SK-N-SH treated with all-trans-retinoic acid at 6 μM for 48 hours (cell line): ENCODE results near the gene TMEM229B.

Experiments
- ATAC-seq: fragments of 200-7000 bp; cut with Tn5 transposase; 3 replicates; pipeline ENCODE4 v1.9.1; 2020; ENCODE audit warnings: mild to moderate bottlenecking, moderate library complexity
- ARNTL ChIP-seq: fragments of 450-650 bp; formaldehyde crosslinking; IDR thresholded peaks from 2 replicates; pipeline ENCODE4 v1.5.0; 2020; ENCODE audit warnings: low read depth, mild to moderate bottlenecking, moderate library complexity, borderline replicate concordance
- BACH2 ChIP-seq: fragments of 250-450 bp; sonication (Bioruptor Pico); IDR thresholded peaks from 2 replicates; pipeline ENCODE4 v1.9.0; 2021; ENCODE audit warnings: mild to moderate bottlenecking, borderline replicate concordance
- CSDC2 ChIP-seq: fragments of 250-450 bp; sonication (Bioruptor Pico); IDR thresholded peaks from 2 replicates; pipeline ENCODE4 v1.5.0; 2020; ENCODE audit warnings: mild to moderate bottlenecking, moderate library complexity
- ESRRG ChIP-seq: fragments of 250-450 bp; sonication (Bioruptor Pico); IDR thresholded peaks from 2 replicates; pipeline ENCODE4 v1.6.1; 2021; ENCODE audit warnings: mild to moderate bottlenecking
- ISL1 ChIP-seq: fragments of 250-450 bp; sonication (Bioruptor Pico); IDR thresholded peaks from 2 replicates; pipeline ENCODE4 v2.1.2; 2022; ENCODE audit warnings: mild to moderate bottlenecking, moderate library complexity
- OSR1 ChIP-seq: fragments of 250-450 bp; sonication (Bioruptor Pico); IDR thresholded peaks from 2 replicates; pipeline ENCODE4 v1.8.0; 2022; ENCODE audit warnings: moderate library complexity, mild to moderate bottlenecking, inconsistent platforms
- PPARA ChIP-seq: fragments of 250-450 bp; sonication (Bioruptor Pico); IDR thresholded peaks from 2 replicates; pipeline ENCODE4 v1.5.0; 2020; ENCODE audit warnings: mild to moderate bottlenecking, borderline replicate concordance
- TCF4 ChIP-seq: fragments of 250-450 bp; sonication (Bioruptor Pico); IDR thresholded peaks from 2 replicates; pipeline ENCODE4 v1.8.0; 2021; ENCODE audit warnings: mild to moderate bottlenecking, moderate library complexity, borderline replicate concordance
- TOX ChIP-seq: fragments of 250-450 bp; sonication (Bioruptor Pico); IDR thresholded peaks from 2 replicates; pipeline ENCODE4 v1.8.0; 2021; ENCODE audit warnings: mild to moderate bottlenecking, moderate library complexity, borderline replicate concordance
- ZC3H10 ChIP-seq: fragments of 250-450 bp; sonication (Bioruptor Pico); IDR thresholded peaks from 2 replicates; pipeline ENCODE4 v1.5.1; 2021; ENCODE audit warnings: mild to moderate bottlenecking, moderate library complexity
- ZFP3 ChIP-seq: fragments of 250-450 bp; sonication (Bioruptor Pico); IDR thresholded peaks from 2 replicates; pipeline ENCODE4 v1.5.0; 2020; ENCODE audit warnings: mild to moderate bottlenecking, moderate library complexity
- ZFP30 ChIP-seq: fragments of 450-650 bp; formaldehyde crosslinking; IDR thresholded peaks from 2 replicates; pipeline ENCODE4 v1.5.0; 2022; ENCODE audit warnings: mild to moderate bottlenecking, moderate library complexity
- ZNF70 ChIP-seq: fragments of 450-650 bp; formaldehyde crosslinking; IDR thresholded peaks from 2 replicates; pipeline ENCODE4 v1.5.0; 2020; ENCODE audit warnings: mild to moderate bottlenecking, moderate library complexity
- ZNF8 ChIP-seq: fragments of 450-650 bp; formaldehyde crosslinking; IDR thresholded peaks from 2 replicates; pipeline ENCODE4 v1.5.0; 2020; ENCODE audit warnings: mild to moderate bottlenecking, moderate library complexity
- TF ChIP-seq, protein P1 (sequence below): fragments of 250-450 bp; sonication (Bioruptor Pico); IDR thresholded peaks from 2 replicates; pipeline ENCODE4 v1.5.0; 2020; ENCODE audit warnings: mild to moderate bottlenecking, moderate library complexity
- TF ChIP-seq, protein P2 (sequence below): fragments of 250-450 bp; sonication (Bioruptor Pico); IDR thresholded peaks from 2 replicates; pipeline ENCODE4 v1.5.1; 2021; ENCODE audit warnings: mild to moderate bottlenecking, moderate library complexity
- TF ChIP-seq, protein P3 (sequence below): fragments of 250-450 bp; sonication (Bioruptor Pico); IDR thresholded peaks from 2 replicates; pipeline ENCODE4 v1.8.0; 2020; ENCODE audit warnings: mild to moderate bottlenecking, moderate library complexity, borderline replicate concordance
- TF ChIP-seq, protein P4 (sequence below): fragments of 250-450 bp; sonication (Bioruptor Pico); IDR thresholded peaks from 2 replicates; pipeline ENCODE4 v1.8.0; 2021; ENCODE audit warnings: low read depth, mild to moderate bottlenecking, moderate library complexity, borderline replicate concordance
- TF ChIP-seq, protein P5 (sequence below): fragments of 250-450 bp; sonication (Bioruptor Pico); IDR thresholded peaks from 2 replicates; pipeline ENCODE4 v1.5.1; 2020; ENCODE audit warnings: low read depth, mild to moderate bottlenecking, moderate library complexity

The TMEM229B gene

DNA sequence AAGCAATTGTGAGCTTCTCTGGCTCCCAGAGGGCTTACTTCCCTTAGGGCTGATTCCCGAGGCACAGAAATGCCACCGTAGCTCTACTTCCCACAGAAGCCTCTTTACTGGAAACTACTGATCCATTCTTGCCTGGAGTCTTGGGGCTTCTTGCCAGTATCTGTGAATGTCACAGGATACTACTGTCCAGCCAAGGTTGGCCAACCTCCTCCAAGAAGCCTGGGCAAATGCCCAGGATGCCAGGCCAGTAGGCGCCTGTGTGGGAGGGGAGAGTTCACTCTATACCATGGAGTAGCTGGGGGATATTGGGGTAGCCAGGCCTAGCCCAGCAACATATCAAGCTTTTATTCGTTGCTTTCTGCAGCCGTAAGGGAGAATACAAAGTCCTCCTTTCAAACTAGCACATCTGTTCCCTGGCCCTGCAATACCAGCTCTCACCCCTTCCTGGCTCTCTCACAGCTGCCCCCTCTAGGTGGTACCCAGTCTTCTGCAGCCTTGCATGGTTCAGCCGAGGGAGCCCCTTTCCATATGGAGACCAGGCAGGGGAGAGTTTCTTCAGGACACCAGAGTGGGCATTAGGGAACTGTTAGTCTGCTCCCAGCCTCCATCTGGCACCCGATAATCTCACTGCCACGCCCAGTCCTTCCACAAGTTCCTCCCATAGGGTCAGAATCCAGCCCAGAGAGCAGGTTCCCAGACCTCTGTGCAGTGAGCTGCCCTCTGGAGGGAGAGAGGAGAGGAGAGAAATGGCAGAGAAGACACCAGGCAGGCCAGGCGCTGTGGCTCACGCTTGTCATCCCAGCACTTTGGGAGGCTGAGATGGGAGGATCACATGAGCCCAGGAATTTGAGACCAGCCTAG lies 52.3 kb downstream of the TMEM229B start:
- ATAC-seq: no peak; the same call in 2 of the 3 replicates
- TF ChIP-seq ARNTL: no peak
- TF ChIP-seq, protein P1, sequence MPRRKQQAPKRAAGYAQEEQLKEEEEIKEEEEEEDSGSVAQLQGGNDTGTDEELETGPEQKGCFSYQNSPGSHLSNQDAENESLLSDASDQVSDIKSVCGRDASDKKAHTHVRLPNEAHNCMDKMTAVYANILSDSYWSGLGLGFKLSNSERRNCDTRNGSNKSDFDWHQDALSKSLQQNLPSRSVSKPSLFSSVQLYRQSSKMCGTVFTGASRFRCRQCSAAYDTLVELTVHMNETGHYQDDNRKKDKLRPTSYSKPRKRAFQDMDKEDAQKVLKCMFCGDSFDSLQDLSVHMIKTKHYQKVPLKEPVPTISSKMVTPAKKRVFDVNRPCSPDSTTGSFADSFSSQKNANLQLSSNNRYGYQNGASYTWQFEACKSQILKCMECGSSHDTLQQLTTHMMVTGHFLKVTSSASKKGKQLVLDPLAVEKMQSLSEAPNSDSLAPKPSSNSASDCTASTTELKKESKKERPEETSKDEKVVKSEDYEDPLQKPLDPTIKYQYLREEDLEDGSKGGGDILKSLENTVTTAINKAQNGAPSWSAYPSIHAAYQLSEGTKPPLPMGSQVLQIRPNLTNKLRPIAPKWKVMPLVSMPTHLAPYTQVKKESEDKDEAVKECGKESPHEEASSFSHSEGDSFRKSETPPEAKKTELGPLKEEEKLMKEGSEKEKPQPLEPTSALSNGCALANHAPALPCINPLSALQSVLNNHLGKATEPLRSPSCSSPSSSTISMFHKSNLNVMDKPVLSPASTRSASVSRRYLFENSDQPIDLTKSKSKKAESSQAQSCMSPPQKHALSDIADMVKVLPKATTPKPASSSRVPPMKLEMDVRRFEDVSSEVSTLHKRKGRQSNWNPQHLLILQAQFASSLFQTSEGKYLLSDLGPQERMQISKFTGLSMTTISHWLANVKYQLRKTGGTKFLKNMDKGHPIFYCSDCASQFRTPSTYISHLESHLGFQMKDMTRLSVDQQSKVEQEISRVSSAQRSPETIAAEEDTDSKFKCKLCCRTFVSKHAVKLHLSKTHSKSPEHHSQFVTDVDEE (CRISPR knock-in tag): no peak
- TF ChIP-seq BACH2: no peak
- no peak for TF ChIP-seq ESRRG (CRISPR knock-in tag)
- TF ChIP-seq, protein P2, sequence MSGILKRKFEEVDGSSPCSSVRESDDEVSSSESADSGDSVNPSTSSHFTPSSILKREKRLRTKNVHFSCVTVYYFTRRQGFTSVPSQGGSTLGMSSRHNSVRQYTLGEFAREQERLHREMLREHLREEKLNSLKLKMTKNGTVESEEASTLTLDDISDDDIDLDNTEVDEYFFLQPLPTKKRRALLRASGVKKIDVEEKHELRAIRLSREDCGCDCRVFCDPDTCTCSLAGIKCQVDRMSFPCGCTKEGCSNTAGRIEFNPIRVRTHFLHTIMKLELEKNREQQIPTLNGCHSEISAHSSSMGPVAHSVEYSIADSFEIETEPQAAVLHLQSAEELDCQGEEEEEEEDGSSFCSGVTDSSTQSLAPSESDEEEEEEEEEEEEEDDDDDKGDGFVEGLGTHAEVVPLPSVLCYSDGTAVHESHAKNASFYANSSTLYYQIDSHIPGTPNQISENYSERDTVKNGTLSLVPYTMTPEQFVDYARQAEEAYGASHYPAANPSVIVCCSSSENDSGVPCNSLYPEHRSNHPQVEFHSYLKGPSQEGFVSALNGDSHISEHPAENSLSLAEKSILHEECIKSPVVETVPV (CRISPR knock-in tag): no peak
- no peak for TF ChIP-seq TOX (CRISPR knock-in tag)
- no peak for TF ChIP-seq ZFP30 (CRISPR knock-in tag)
- TF ChIP-seq CSDC2: no peak
- no peak for TF ChIP-seq ZFP3 (CRISPR knock-in tag)
- TF ChIP-seq ZNF70: no peak
- TF ChIP-seq TCF4: no peak

DNA sequence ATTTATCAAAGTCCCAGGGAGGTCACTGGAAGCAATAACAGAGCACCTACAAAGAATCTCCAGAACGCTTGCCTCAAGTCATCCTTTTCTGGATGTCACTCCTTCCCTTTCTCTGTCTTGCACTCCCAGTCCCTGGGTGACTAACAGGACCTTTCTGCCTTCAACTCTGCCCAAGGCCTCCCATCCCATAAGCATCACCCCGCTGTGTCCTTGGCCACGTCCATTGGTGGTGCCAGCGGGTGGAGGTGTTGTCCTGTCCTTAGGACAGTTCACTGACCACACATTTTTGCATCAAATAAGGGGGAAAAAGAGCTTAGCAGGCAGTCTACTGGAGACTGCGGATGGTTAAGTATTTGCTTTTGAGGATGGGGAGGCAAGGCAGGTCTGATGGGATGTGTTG lies 52.9 kb downstream of the TMEM229B start:
- ATAC-seq: no peak
- TF ChIP-seq ZFP3 (CRISPR knock-in tag) (no peak), OSR1 (CRISPR knock-in tag) (no peak), TOX (CRISPR knock-in tag) (no peak), ZNF8 (CRISPR knock-in tag) (no peak), PPARA (CRISPR knock-in tag) (no peak), ZFP30 (CRISPR knock-in tag) (no peak), ZC3H10 (CRISPR knock-in tag) (no peak), ISL1 (no peak), TCF4 (no peak), ESRRG (CRISPR knock-in tag) (no peak)
- TF ChIP-seq, protein P3, sequence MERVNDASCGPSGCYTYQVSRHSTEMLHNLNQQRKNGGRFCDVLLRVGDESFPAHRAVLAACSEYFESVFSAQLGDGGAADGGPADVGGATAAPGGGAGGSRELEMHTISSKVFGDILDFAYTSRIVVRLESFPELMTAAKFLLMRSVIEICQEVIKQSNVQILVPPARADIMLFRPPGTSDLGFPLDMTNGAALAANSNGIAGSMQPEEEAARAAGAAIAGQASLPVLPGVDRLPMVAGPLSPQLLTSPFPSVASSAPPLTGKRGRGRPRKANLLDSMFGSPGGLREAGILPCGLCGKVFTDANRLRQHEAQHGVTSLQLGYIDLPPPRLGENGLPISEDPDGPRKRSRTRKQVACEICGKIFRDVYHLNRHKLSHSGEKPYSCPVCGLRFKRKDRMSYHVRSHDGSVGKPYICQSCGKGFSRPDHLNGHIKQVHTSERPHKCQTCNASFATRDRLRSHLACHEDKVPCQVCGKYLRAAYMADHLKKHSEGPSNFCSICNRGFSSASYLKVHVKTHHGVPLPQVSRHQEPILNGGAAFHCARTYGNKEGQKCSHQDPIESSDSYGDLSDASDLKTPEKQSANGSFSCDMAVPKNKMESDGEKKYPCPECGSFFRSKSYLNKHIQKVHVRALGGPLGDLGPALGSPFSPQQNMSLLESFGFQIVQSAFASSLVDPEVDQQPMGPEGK (CRISPR knock-in tag): no peak
- TF ChIP-seq, protein P1 (CRISPR knock-in tag): no peak
- TF ChIP-seq, protein P2 (CRISPR knock-in tag): no peak
- TF ChIP-seq, protein P4, sequence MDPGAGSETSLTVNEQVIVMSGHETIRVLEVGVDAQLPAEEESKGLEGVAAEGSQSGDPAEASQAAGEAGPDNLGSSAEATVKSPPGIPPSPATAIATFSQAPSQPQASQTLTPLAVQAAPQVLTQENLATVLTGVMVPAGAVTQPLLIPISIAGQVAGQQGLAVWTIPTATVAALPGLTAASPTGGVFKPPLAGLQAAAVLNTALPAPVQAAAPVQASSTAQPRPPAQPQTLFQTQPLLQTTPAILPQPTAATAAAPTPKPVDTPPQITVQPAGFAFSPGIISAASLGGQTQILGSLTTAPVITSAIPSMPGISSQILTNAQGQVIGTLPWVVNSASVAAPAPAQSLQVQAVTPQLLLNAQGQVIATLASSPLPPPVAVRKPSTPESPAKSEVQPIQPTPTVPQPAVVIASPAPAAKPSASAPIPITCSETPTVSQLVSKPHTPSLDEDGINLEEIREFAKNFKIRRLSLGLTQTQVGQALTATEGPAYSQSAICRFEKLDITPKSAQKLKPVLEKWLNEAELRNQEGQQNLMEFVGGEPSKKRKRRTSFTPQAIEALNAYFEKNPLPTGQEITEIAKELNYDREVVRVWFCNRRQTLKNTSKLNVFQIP: no peak
- TF ChIP-seq, protein P5, sequence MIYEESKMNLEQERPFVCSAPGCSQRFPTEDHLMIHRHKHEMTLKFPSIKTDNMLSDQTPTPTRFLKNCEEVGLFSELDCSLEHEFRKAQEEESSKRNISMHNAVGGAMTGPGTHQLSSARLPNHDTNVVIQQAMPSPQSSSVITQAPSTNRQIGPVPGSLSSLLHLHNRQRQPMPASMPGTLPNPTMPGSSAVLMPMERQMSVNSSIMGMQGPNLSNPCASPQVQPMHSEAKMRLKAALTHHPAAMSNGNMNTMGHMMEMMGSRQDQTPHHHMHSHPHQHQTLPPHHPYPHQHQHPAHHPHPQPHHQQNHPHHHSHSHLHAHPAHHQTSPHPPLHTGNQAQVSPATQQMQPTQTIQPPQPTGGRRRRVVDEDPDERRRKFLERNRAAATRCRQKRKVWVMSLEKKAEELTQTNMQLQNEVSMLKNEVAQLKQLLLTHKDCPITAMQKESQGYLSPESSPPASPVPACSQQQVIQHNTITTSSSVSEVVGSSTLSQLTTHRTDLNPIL (CRISPR knock-in tag): no peak
